Spleen (tissue), 11 donors: ENCODE data around the gene RMDN3. TPM values are rescaled to one million over a fixed set of nuclear protein-coding genes. Genes with fewer than 3 reads are reported as not detected.

ENCODE experiments used
- DNase-seq: peaks from one replicate; pipeline ENCODE4 v3.0.0-alpha.2; 2020
- H3K27ac ChIP-seq, 8 donors: fragments of 200-600 bp; sonication (generic) in 7 of 8; 1 replicate in 4 of 8; 2 replicates in 4 of 8; pipeline versions ENCODE4 v1.5.0 to v1.8.0; 2016 to 2021; ENCODE audit warnings: inconsistent platforms in 4 of 8, mild to moderate bottlenecking in 4 of 8, moderate library complexity in 1 of 8
- H3K27me3 ChIP-seq, 7 donors: fragments of 200-600 bp; sonication (generic) in 6 of 7; replicated peaks in 1 of 7; 1 replicate in 4 of 7; 2 replicates in 3 of 7; pipeline versions ENCODE4 v1.5.0 to v1.8.0; 2016 to 2021; ENCODE audit warnings: inconsistent platforms in 3 of 7, mild to moderate bottlenecking in 1 of 7
- H3K36me3 ChIP-seq, 6 donors: fragments of 200-600 bp; sonication (generic) in 5 of 6; 1 replicate in 4 of 6; 2 replicates in 2 of 6; pipeline versions ENCODE4 v1.5.0 to v1.8.0; 2016 to 2021; ENCODE audit warnings: inconsistent platforms in 2 of 6
- H3K4me1 ChIP-seq, 6 donors: fragments of 200-600 bp; sonication (generic) in 5 of 6; 1 replicate in 3 of 6; 2 replicates in 3 of 6; pipeline versions ENCODE4 v1.5.0 to v1.8.0; 2016 to 2021; ENCODE audit warnings: inconsistent platforms in 3 of 6
- H3K4me3 ChIP-seq, 8 donors: fragments of 200-600 bp; sonication (generic) in 7 of 8; 1 replicate in 4 of 8; 2 replicates in 4 of 8; pipeline versions ENCODE4 v1.5.0 to v1.8.0; 2016 to 2021; ENCODE audit warnings: inconsistent platforms in 4 of 8, mild to moderate bottlenecking in 4 of 8, moderate library complexity in 2 of 8
- H3K9me3 ChIP-seq, 8 donors: fragments of 200-600 bp; sonication (generic) in 7 of 8; 1 replicate in 4 of 8; 2 replicates in 4 of 8; pipeline versions ENCODE4 v1.5.0 to v1.8.0; 2016 to 2021; ENCODE audit warnings: inconsistent platforms in 4 of 8
- POLR2A ChIP-seq, 3 donors: fragments of 450-650 bp; IDR thresholded peaks; one replicate each; pipeline ENCODE4 v1.5.1; 2017; ENCODE audit warnings: antibody characterized with exemption in 3 of 3, mild to moderate bottlenecking in 1 of 3
- POLR2AphosphoS5 ChIP-seq, 3 donors: sonication (generic); formaldehyde crosslinking; IDR thresholded peaks; one replicate each; pipeline ENCODE4 v1.5.1; 2017; ENCODE audit warnings: antibody characterized with exemption in 3 of 3
- WGBS, 5 donors: extraction: QIAGEN DNeasy Blood & Tissue Kit in 3 of 5; methylation state at CpG; one replicate each; pipeline versions ENCODE4 v1.1.5 to v1.1.7; 2013 to 2018; 5-methylcytosine and 5-hydroxymethylcytosine counted together
- intact Hi-C: fragments of 100-400 bp; cut with DNase I; formaldehyde crosslinking; loops from one replicate; pipeline ENCODE4 v1.15.0; 2023; ENCODE audit warnings: low total_unique reads
- polyA plus RNA-seq, 3 donors: library from polyadenylated mRNA; stranded (reverse); fragments of 200-250 nt; gene quantifications; one replicate each; pipeline ENCODE4 v1.2.1, GENCODE V29; 2013
- total RNA-seq, 7 donors: library from RNA; depleted of rRNA in 3 of 7; stranded (reverse); fragments of >200 nt in 3 of 7; fragmentation: NEBNext Ultra II Directional in 4 of 7; extraction: Animal tissue kit (Norgen Biotek cat#: 25700) in 4 of 7; gene quantifications; one replicate each; pipeline versions ENCODE4 v1.1.0 to v1.2.1, GENCODE V29; 2016 to 2021
- TF ChIP-seq, protein P1 (sequence below), 11 experiments: fragments of 200-600 bp in 7 of 11; fragments of 450-650 bp in 4 of 11; sonication (generic) in 4 of 11; IDR thresholded peaks in 8 of 11; conservative IDR thresholded peaks in 3 of 11; 1 replicate in 7 of 11; 2 replicates in 4 of 11; pipeline versions ENCODE4 v1.4.0 to v1.8.0; 2016 to 2021; ENCODE audit warnings: antibody characterized with exemption in 11 of 11, inconsistent platforms in 4 of 11, mild to moderate bottlenecking in 1 of 11
- donor health status: healthy with polysubstance abuse.
- donor health status: DM: no; HTN: no; CAD: no; lungs with moderate emphysema.
- donor health status: DM: no; HTN: no; CAD: no.
- donor health status: Bipolar disorder and iron deficiency.
- donor health status: healthy.
- donor health status: DM: no; HTN: no; CAD: no.
- donor health status: DM: yes; HTN: yes; CAD: no.

The RMDN3 gene
- total and polyA plus RNA-seq, 10 donors = 13.0 to 32.2 (median 23.2) TPM

DNA sequence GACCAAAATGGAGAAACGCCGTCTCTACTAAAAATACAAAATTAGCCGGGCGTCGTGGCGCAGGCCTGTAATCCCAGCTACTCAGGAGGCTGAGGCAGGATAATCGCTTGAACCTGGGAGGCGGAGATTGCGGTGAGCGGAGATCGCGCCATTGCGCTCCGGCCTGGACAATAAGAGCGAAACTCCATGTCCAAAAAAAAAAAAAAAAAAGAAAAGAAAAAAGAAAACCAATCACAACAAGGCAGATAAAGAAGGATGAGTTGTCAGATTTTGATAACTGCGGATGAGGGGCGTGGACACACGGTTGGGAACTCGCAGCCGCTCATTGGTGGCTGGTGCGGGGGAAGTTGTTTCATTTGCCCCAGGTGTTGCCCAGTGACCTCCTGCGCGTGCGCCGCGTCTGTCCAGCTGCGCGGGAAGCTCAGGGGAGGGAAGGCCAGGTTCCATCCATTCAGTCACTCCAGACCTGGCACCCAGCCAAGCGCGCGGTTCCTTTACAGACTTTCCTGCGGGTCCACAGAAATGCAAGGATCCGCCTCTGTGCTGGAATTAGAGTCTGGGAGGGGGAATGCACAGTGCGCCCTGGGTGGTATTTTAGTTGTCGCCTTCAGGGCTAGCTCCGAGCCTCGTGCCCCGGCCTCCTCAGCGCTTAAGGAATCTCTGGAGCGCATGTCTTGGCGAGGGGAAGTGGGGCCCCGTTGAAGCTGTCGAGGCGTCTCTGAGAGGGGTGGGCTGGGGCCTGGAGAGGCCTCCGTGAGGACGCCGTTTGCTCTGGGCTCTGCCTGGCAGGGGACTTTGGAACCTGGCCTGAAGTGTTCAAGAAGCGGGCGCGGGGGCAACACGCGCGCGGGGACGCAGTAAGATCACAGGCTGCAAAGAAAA lies 8.1 kb upstream of the RMDN3 start:
- Histone ChIP-seq H3K9me3 (no peaks in the 10 kb centered on the region), H3K4me1 (peaks cover 7 to 56% (median 39%) of the 10 kb centered on the region in 6 donors), H3K36me3 (peaks cover 0 to 18% (median 8%) of the 10 kb centered on the region in 6 donors), H3K27ac (peak overlapping the region; percentile 52 to 88 (median 72)), H3K27me3 (no peaks in the 10 kb centered on the region), H3K4me3 (peak overlapping the region; percentile 59 to 95 (median 72))
- 29 to 44% (median 31%) methylated on average over 38 to 55 of the region's 55 CpGs for WGBS, 5 donors
- peak; percentile 83 for DNase-seq
- TF ChIP-seq POLR2A (IDR thresholded peaks at IDR 0.05) = no peak
- peak in 2 of 3 donors; percentile 46 to 62 for TF ChIP-seq POLR2AphosphoS5 (IDR thresholded peaks at IDR 0.05)
- TF ChIP-seq, protein P1, sequence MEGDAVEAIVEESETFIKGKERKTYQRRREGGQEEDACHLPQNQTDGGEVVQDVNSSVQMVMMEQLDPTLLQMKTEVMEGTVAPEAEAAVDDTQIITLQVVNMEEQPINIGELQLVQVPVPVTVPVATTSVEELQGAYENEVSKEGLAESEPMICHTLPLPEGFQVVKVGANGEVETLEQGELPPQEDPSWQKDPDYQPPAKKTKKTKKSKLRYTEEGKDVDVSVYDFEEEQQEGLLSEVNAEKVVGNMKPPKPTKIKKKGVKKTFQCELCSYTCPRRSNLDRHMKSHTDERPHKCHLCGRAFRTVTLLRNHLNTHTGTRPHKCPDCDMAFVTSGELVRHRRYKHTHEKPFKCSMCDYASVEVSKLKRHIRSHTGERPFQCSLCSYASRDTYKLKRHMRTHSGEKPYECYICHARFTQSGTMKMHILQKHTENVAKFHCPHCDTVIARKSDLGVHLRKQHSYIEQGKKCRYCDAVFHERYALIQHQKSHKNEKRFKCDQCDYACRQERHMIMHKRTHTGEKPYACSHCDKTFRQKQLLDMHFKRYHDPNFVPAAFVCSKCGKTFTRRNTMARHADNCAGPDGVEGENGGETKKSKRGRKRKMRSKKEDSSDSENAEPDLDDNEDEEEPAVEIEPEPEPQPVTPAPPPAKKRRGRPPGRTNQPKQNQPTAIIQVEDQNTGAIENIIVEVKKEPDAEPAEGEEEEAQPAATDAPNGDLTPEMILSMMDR (IDR thresholded peaks at IDR 0.05 in 8 of 11, conservative IDR thresholded peaks at IDR 0.05 in 3 of 11) = no peak
- intact Hi-C loops = no loop called here

DNA sequence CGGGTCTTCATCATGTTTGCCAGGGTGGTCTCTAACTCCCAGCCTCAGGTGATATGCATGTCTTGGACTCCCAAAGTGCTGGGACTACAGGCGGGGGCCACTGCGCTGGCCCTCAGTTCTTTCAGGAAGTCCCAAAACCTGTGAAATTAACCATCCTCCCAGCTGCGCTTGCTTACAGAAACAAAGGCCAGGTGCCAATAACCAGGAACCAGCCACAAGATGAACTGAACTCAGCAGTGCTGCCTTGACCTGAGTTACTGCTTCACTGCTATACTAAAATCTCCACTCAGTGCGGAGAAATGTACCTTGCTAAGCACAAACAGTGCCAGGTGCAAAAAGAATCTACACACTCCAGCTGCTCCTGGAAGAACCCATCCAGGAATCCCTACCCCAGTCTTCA lies 4.9 kb upstream of the RMDN3 start:
- WGBS, 5 donors = 82 to 92% (median 89%) methylated on average over 4 to 5 of the region's 5 CpGs
- no peak overlapping the region for H3K4me3 ChIP-seq

DNA sequence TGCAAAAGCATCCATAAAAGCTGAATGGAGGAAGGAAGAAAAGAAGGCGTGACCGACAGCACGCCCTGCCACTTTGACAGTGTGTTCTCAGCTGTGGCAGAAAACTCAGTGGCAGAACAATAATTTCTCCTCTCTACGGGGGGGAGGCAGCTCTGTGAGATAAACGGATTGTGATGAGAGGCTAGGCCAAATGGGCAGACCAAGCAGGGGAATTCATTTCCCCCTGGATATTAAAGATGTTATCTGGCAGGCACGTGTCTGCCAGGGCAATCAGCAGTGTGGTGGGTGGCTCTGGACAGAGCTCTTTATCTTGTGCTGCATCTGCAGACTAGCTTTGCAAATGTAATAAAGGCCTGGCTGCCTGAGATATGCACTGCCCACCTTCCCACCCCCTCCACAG lies 1.9 kb upstream of the RMDN3 start:
- Histone ChIP-seq H3K27me3 (no peaks in the 10 kb centered on the region), H3K4me3 (no peak overlapping the region), H3K4me1 (peaks cover 16 to 36% (median 30%) of the 10 kb centered on the region in 6 donors), H3K27ac (no peak overlapping the region), H3K36me3 (peaks cover 0 to 11% (median 2%) of the 10 kb centered on the region in 6 donors), H3K9me3 (no peaks in the 10 kb centered on the region)
- intact Hi-C loops = no loop called here
- whole genome bisulfite sequencing, 5 donors = 42 to 51% (median 47%) methylated on average over 6 of the region's 6 CpGs
- TF ChIP-seq, protein P1 (IDR thresholded peaks at IDR 0.05 in 8 of 11, conservative IDR thresholded peaks at IDR 0.05 in 3 of 11) = no peak
- TF ChIP-seq POLR2AphosphoS5 (IDR thresholded peaks at IDR 0.05) = no peak
- TF ChIP-seq POLR2A (IDR thresholded peaks at IDR 0.05) = no peak
- no peak for DNase-seq

More for the DNA sequence above, 4.9 kb upstream of the RMDN3 start:
- TF ChIP-seq, protein P1 (IDR thresholded peaks at IDR 0.05 in 8 of 11, conservative IDR thresholded peaks at IDR 0.05 in 3 of 11) = no peak
- TF ChIP-seq POLR2AphosphoS5 (IDR thresholded peaks at IDR 0.05) (no peak), POLR2A (IDR thresholded peaks at IDR 0.05) (no peak)
- no peaks in the 10 kb centered on the region for H3K27me3 ChIP-seq
- H3K36me3 ChIP-seq = no peaks in the 10 kb centered on the region
- no peaks in the 10 kb centered on the region for H3K9me3 ChIP-seq
- intact Hi-C loops = no loop called here
- H3K4me1 ChIP-seq = peaks cover 6 to 35% (median 29%) of the 10 kb centered on the region in 6 donors
- DNase-seq = no peak
- no peak overlapping the region for H3K27ac ChIP-seq

DNA sequence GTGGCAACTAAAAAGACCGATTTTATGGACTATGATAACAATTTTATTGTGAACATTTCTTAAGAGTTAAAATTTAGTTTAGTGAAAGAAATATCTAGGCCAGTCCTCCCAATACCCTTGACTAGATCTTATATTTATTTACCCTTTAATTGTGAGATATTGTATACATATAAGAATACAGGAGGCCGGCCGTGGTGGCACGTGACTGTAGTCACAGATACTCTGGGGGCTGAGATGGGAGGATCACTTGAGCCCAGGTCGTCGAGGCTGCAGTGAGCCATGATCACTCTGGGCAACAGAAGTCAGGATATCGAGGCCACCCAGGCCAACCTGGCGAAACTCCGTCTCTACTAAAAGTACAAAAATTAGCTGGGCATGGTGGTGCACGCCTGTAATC lies 756 bp upstream of the RMDN3 start:
- no peak for TF ChIP-seq POLR2A (IDR thresholded peaks at IDR 0.05)
- TF ChIP-seq POLR2AphosphoS5 (IDR thresholded peaks at IDR 0.05) = no peak
- peaks cover 3 to 22% (median 13%) of the 10 kb centered on the region in 6 donors for H3K36me3 ChIP-seq
- DNase-seq = peak; percentile 74
- 65 to 73% (median 72%) methylated on average over 10 of the region's 10 CpGs for WGBS, 5 donors
- no peaks in the 10 kb centered on the region for H3K27me3 ChIP-seq
- intact Hi-C loops = no loop called here
- no peaks in the 10 kb centered on the region for H3K9me3 ChIP-seq
- peak overlapping the region in 7 of 8 donors; percentile 82 to 96 (median 87) for H3K4me3 ChIP-seq
- peak overlapping the region; percentile 78 to 90 (median 84) for H3K27ac ChIP-seq
- H3K4me1 ChIP-seq = peaks cover 16 to 43% (median 32%) of the 10 kb centered on the region in 6 donors
